HG03095 (cell line): Measurements from ENCODE around the gene IRF2BPL.

Experiments used
- ATAC-seq: cut with Tn5 transposase; IDR thresholded peaks from one replicate; pipeline ENCODE4 v1.9.1; 2021; ENCODE audit warnings: moderate library complexity; ENCODE audit not compliant: unreplicated experiment

IRF2BPL gene

DNA sequence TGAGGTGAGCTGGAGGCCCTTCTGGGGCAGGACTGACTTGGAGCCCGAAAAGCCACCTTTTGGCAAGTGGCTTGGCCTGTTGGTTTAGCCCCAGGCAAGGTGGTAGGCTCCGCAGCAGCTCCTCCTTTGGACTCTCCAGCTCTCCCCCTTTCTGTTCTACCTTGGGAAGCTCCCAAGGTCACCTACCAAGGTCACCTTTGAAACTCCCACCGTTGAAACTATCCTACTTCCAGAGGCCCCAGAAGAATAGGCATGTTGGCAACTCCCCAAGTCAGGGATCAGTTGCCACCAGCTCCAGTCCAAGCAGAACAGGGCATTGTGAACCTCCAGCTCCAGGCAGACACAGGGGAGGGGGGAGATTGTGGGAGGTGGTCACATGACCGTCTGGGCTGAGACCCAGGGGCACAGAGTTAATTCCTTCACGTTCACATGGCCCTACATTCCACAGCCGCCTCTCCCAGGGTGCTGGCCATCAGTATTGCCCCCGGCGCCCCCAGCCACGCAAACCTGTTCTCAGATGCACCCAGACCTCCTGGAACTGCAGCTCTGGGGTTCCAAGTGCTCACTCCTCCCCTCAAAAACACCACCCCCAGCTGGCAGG, 14.4 kb downstream of the IRF2BPL start:
- no peak for ATAC-seq

DNA sequence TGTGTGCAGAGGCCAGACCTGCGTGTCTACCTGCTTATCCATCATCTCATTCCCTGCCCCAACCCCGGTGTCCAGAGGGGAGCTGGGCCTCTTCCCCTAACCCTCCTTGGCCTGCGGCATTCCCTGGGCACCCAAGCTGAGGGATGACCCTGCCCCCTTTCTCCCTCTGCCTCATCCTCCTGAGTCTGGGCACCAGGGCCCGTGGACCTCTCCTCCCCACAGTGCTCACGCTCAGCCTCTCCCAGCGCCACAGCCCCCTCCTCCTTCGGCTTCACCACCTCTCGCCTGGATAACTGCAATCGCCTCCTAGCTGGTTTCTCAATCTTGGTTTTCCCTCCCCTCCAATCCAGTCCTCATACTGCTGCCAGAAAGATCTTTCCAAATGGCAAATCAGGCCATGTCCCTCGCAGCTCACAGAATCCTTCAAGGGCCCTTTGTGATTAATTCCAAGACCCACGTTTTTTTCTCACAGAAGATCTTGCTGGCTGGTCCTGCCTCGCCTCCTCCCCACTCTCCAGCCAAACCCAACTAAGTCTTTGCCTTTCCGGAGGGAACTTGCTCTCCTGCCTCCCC, 16.2 kb downstream of the IRF2BPL start:
- ATAC-seq = no peak

DNA sequence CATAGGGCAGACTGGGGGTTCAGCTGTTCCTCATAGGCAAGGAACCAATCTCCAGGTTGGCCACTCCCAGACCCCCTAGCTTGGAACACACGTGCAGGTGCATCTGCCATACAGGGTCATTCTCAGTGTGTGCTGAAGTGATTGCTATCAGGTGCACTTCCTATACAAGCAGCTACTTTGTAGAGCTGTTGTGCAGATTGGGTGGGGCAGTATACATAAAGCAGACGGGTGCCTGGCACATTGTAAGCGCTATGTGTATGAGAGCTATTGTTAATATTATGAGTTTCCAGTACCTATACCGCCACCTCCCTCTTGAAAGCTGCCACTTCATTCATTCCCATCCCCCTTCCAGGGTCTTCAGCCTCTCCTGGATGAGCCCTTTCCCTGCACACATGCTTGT, 17.3 kb downstream of the IRF2BPL start:
- ATAC-seq = no peak

DNA sequence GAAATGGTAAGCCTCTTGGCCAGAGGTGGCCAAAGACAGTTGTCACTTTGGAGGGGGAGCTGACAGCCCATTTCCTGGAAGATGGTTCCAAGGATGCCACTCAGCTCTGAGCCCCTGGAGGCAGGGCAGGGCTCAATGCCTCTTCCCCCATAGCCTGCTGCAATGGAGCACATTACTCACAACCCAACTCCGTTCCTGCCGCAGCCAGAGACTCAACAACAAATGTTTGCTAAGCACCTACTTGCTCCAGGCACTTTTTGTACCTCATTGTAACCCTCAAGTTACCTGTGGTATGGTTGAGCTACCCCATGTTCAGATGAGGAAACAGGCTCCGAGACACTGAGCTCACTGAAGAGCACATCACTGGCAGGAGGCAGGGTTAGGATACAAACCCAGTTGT, 19.5 kb downstream of the IRF2BPL start:
- ATAC-seq = no peak

DNA sequence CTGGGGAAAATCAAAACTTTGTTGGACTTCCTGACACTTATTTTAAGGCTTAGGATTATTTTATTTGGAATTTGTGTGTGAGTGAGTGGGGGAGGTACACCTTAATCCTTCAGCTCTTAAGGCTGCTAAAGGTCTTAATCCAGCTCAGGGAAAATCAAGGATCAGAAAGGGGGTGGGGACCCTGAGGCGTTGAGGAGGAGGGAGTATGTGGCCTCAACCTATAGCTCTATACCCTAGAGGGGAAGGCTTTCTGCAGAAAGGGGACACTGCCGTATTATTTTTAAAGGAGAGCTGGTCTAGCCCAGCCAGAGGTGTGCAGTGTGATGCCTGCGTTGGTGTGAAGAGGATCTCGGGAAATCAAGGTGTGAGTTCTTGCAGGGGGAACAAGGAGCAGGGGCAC, 20.0 kb downstream of the IRF2BPL start:
- no peak for ATAC-seq

DNA sequence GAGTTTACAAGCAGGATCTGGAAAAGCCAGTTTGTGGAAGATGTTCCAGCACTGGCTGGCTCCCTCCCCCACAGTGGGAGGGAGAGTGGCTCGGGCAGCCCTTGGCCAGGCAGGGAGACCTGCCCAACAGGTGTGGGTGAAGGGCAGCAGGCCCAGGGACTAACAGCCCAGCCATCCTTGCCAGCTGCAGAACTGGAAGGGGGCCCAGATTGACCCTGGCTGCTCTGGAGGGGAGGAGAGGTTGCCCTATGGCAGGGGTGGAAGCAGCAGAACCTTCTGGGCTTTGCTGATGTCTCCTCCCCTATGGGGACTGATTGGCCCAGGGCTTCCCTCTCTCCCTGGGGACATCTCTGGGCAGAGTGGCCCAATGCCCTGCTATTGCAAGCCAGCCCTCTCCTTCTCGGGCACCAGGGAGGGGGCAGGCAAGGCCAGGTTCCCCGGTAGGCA, 20.5 kb downstream of the IRF2BPL start:
- no peak for ATAC-seq

DNA sequence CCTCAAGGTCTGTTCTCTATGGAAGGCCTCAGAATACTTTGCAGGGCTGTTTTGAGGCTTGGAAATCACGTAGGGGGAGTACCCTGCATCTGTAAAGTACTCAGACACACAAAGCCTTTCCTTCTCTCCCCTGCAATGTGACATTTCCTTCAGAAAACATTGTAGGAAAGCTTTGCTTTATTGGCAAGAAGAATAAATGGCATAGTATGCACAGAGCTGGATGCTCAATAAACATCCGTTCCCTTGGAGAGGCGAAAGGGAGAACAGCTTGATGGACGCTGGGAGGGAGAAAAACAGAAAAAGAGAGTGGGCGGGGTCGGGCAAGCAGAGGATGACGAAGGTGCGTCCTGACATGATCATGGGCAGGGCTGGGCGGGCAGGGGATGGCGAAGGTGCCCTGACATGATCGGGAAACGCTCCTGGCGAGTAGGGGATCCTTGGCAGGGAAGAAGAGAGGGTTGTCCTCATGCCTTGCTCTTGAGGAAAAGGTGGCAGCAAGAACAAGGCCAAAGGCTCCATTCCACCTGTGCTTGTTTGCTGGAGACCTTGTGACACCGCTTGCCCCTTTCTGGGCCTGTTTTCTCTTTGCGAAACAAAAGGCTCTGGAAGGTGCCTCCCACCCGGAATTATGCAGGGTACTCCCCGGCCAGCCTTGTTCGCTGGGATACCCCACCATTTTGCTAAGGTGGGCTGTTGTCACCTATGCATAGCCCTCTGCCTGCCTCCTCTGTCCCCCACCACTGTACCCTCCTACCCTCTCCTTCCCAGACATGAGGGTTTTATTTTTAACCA, 21.1 kb downstream of the IRF2BPL start:
- no peak for ATAC-seq

DNA sequence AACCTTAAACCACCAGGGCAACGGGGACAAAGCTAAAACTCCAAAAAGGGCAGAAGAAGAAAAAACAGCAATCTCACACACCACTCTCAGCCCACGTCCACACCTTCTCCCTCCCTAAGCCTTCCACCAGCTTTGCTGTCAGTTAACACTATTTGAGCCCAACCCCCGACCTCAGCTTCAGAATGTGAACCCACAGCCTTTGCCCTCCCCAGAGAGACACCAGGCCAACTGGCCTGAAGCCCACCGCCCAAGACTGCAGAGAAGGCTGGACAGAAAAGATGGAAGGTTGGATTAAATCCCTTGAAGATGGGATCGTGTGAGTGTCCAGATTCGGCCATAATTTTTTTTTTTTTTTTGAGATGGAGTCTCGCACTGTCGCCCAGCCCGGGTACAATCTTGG, 22.4 kb downstream of the IRF2BPL start:
- no peak for ATAC-seq

DNA sequence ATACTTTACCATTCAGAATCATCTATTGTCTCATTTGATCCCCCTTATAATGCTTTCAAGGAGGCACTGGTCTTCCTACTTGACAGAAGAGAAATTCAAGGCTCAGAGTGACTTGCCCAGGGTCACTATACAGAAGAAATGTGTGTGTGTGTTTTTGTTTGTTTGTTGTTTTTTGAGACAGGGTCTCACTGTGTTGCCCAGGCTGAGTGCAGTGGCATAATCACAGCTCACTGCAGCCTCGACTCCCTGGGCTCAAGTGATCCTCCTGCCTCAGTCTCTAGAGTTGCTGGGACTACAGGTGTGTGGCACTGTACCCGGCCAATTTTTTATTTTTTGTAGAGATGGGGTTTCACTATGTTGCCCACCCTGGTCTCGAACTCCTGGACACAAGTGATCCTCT, 22.9 kb downstream of the IRF2BPL start:
- ATAC-seq = no peak

DNA sequence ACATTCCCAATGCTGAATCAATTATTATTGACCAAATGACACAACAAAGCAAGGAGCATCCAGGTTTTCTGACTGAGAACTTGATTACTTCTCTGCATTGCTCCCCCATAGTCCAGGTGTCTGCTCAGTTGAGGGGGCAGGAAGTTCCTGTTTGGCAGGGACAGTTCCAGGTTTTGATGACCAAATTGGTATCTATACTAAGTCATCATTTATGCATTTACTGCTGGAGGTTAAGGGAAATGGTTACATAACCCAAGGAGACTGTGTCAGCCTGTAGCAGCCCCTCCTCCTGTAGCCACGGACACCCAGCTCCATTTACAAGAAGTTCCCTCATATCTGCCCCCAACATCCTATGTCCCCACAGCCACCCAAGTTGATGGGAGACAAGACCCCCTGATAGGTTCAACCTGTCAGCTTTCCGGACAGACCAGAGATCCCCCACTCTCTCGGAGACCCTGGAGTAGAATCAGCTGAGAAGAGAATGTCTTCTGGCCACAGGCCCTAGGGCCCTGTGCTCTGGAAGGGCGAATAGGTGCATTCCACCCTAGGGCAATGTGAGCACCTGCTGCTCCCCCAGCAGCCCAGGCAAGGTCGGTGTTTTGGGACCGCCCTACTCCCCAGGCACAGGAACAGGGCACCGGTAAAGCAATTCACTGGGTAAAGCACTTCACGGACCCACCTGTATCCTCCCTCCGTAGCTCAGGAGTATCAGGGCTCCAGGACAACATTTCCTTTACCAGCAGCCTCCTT, 23.6 kb downstream of the IRF2BPL start:
- no peak for ATAC-seq

DNA sequence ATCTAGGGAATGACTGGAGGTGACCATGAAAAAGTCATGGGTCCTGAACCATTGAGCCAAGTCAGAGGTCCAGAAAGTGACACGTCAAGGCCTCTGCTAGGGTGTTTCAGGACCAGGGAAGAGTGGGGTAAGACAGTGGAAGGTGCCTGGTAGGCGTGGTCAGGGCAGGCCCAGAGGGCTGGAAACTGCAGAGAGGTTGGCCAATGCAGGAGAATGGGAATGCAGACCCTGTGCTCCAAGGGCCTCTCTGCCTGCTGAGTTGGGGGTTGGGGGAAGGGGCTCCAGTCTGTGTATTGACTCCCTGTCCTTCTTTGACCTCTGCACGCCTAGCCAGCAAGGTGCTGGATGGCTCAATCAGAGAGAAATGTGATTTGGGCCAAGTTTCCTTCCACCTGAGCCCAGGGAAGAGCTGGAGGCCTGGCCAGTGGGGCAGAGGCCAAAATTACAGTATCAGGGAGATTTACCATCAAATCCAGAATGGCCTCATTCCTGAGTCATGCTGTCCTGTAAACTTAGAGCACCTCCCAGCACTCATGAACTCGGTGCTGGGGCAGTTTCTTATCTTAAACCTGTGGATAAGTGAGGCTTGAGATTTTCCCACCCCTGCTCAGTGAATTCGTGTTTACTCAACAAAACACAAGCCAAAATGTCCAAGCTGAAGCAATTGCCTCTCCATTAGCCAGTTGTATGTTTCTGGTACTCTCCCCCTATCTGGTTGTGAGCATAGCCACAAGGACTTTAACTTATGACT, 24.4 kb downstream of the IRF2BPL start:
- no peak for ATAC-seq

DNA sequence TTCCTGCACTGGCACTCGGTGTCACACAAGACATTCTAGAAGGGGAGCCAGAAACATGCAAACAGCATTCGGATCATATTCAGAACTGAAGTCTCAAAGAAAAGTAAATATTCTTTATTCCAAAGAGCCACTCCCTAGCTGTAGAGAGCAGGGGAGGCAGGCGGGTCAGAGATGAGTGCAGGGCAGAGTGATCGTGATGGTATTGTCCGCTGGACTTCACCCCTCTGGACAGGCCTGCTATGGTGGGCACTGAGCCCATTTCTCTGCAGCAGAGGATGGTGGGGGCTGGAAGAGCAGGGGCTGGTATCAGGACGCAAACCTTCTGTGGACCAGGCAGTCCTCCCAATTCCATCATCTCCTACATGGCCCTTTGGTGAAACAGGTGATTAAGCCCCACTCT, 25.6 kb downstream of the IRF2BPL start:
- ATAC-seq = no peak

DNA sequence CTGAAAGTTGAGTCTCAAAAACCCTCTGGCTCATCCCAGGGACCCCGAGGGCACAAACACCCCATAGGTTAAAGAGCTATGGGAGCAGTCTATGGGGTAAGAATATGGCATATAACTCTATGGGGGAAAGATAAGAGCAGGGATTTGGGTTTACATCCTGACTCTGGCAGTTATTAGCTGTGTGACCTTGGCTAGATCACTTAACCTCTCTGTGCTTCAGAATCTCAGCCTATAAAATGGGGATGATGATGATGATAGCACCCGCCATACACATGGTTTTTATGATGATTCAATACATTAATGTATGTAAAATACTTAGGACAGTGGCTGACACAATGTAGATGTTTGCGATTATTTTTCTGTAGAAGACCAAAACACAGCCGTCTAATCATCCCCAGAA, 26.2 kb downstream of the IRF2BPL start:
- ATAC-seq = no peak

DNA sequence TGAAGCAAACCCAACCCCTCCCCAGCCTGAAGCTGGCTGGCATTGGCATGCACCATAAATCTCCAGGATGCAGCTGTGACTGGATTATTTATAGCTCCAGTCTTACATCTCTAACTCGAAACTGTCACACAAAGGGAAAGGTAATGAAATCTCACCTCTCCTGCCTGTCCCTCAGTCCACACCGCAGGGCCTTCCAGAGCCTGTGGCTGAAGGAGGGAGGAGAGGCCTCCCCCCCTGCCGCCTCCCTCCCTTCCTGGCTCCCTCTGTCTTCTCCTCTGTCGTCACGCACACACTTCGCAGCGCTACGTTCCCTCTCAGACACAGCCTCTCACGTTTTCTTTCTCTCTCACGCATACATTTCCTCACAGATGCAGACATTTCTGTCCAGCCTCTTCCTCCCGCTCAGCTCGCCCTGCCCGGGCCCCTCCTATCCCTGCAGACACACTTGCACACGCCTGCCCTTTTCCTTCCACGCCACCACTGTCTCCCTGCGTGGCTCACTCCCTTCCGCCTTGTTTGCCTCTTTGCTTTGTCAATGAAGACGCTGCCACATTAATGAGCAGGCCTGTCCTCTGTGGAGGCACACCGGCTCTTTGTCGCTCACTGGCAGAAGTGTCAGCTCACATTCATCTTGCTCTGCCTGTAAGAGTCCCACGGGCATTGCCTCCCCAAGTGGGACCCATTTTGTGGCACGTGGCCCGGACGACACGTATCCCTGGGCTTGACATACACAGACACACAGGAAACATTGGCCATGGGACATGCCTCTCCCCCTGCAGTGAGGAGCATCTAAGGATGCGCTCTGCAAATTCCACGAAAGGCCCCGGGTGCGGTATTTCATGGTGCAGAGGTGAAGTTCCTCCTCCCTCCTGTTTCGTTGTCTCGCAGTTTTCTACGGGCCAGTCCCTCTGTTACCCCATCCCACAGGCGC, 27.9 kb downstream of the IRF2BPL start:
- peak; percentile 52 for ATAC-seq

DNA sequence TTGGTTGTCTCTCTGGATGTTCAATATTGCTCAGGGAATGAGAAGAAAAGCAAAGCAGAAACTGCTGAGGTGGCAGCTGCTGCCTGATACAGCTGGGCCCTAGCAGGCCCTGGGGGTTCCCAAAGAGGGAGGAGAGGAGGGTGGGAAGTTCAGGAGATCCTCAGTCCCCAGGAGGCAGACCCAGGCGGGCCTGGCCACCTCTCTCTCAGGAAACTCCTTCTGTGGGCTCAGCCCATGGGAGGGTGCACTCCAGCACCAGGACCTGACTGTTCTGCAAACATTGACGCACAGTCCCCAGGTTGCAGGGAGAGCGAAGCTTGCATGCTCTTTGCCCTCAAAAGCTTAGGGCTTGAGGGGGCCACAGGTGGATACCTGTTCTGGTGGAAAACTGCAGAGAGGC, 29.6 kb downstream of the IRF2BPL start:
- ATAC-seq = no peak

DNA sequence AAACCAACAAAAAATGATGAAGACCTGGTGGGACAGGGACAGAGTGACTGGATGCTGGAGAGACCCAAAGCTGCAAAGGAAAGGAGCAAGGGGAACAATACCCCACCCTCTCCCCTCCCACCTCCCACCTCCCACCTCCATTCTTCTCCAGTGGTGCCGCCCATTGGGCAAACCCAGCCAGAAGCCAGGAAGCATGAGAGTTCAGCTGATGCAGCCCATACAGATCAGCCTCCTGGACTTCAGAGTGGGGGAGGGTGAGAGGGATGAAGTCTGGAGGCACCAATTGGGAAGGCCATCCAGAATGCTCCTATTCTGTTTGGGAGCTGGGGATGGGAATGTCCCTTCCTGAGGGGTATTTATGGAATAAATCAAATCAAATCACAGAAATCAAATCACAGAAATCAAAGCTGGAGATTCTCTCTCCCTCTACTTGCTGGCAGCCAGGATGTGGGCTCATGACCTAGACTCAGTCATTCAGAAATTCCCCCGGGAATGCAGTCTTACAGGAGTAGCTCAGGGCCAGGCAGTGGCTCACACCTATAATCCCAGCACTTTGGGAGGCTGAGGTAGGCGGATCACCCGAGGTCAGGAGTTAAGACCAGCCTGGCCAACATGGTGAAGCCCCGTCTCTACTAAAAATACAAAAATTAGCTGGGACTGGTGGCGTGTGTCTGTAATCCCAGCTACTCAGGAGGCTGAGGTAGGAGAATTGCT, 31.1 kb downstream of the IRF2BPL start:
- ATAC-seq = no peak

DNA sequence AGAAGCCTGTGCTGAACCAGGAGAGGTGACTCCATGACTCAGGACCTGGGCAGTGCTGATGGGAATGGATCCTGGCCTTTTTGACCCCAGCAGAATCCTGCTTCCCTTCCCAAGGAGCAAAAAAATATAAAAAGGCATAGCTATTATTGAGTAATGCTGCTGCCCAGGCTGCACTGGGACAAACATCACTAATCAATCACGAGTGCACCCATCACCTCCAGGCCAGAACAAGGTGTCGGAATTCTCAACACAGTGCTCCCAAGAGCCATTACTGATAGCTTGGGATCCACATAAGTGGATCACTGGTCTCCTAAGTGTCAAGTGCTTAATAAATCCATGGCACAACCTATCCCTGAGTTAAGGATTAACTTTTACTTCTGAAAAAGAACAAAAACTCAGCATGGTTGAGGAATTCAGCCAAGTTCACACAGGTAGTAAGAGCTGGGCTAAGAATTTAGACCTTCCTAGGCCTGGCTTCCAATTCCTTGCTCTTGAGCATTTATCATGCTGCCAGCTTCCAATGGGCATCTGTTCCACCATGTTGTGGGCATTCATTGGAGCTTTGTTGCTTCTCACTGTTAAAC, 31.9 kb downstream of the IRF2BPL start:
- ATAC-seq = no peak

DNA sequence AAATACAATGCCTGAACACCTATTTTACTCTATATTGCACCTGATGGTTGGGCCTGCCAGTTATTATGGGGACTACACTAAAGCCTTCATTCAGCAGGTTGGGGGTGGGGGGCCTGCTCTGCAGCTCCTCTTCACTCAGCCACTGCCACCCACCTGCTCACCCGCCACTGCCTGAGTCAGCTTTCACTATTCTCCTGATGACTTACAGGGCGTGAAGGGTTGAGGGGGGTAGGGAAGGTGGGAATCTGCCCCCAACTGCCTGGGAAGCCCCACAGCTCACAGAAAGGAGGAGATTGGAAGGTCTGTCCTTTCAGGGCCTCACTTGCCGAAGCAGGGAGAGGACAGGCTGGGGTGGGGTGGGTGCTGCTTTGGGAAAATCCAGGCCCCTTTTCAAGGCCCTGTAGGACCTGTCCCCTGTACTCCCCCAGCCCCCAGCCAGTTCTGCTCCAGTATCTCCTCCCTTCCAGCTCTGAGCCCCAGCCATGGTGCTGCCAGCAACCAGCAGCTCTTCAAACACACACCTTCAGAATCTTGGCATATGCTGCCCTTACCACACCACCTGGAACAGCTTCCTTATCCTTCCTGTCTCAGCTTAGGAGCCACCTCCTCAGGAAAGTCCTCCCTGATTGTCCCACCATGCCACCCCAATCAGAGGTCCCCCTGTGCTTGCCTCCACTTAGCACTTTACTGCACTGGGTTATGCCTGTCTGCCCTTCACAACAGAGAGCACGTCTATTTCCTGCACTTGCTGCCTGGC, 33.1 kb downstream of the IRF2BPL start:
- no peak for ATAC-seq
